Measurements from ENCODE around the gene HEPN1.

DNA sequence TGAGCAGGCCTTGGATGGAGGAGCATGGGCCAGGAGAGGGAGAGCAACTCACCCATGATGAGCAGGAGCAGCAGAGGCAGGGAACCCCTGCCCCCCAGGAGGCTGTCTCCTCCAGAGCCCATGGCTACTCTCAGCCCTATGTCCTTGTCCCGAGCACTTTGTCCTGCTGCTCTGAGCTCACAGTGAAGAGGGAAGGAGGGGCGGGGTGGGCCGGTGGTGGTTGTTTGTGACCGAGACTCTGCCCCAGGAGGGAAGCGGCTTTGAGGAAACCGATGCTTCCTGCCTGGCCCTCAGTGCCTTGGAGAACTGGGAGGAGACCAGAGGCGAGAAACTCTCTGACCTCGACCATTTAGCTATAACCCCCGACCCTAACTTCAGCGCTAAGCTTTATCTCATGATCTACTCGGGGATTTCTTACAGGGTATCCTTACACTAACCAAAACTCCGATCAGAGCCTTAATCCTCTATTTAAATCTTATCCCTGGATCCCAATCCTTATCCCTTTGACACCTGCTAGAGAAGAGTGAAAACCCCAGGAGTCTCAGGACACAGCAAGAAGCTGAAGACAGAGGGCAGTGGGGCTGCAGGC is 21.3 kb upstream of the HEPN1 start, which contains the start of gene ROBO4:
- TF ChIP-seq POLR2A (IDR thresholded peaks at IDR 0.05; ENCODE audit: low read depth, low read length) (no peak), TAF1 (IDR thresholded peaks at IDR 0.05; ENCODE audit: low read depth, low read length) (no peak)
